Caco-2 (cell line): ENCODE data around the gene AGAP4. TPM values are rescaled to one million over a fixed set of nuclear protein-coding genes. Genes with fewer than 3 reads are reported as not detected.
"Not testable (repeated sequence)": the region's sequence is repeated elsewhere in the genome, so short reads cannot be mapped to it uniquely, and the experiment has no call there.

Experiments
- BruUV-seq: library from RNA; stranded (reverse); fragments of 400-500 nt; replicated peaks from 2 replicates; lab custom pipeline; 2021; lab: Mats Ljungman, UMichigan
- CTCF ChIA-PET: fragments of 300-600 bp; sonication (Branson Sonifier 250); formaldehyde crosslinking; loops from one replicate; lab custom pipeline; 2022; ENCODE audit warnings: antibody characterized with exemption; lab: Charles Lee
- POLR2A ChIA-PET: fragments of 300-600 bp; sonication (Branson Sonifier 250); formaldehyde crosslinking; loops from one replicate; lab custom pipeline; 2022; ENCODE audit warnings: antibody characterized with exemption; lab: Charles Lee
- DNase-seq, 2 experiments: peaks; one replicate each; pipeline versions ENCODE4 v3.0.0 to v3.0.0-alpha.2; 2020 to 2022
- H3K27me3 ChIP-seq: replicated peaks from 2 replicates; pipeline ENCODE4 v1.6.0; 2011; ENCODE audit warnings: low read length; ENCODE audit not compliant: control insufficient read depth, insufficient read depth
- H3K36me3 ChIP-seq: 2 replicates; pipeline ENCODE4 v1.5.1; 2011; ENCODE audit warnings: low read length; ENCODE audit not compliant: control insufficient read depth, insufficient read depth
- H3K4me1 ChIP-seq: fragments of 250-450 bp; sonication (Bioruptor Pico); 2 replicates; pipeline ENCODE4 v1.5.1; 2020; ENCODE audit warnings: mild to moderate bottlenecking
- H3K4me3 ChIP-seq: 2 replicates; pipeline ENCODE4 v1.5.1; 2011; ENCODE audit warnings: low read depth, mild to moderate bottlenecking, control low read depth, low read length
- H3K9me3 ChIP-seq: fragments of 250-450 bp; sonication (Bioruptor Pico); 2 replicates; pipeline ENCODE4 v1.5.1; 2020; ENCODE audit warnings: mild to moderate bottlenecking, moderate library complexity
- H3K27ac Mint-ChIP-seq: one replicate; pipeline ENCODE4 v1.8.0; 2022; ENCODE audit warnings: mixed read lengths; ENCODE audit not compliant: unreplicated experiment
- H3K27me3 Mint-ChIP-seq: one replicate; pipeline ENCODE4 v1.8.0; 2022; ENCODE audit warnings: mixed read lengths; ENCODE audit not compliant: insufficient read depth, unreplicated experiment
- H3K36me3 Mint-ChIP-seq: one replicate; pipeline ENCODE4 v1.8.0; 2022; ENCODE audit warnings: mild to moderate bottlenecking, mixed read lengths; ENCODE audit not compliant: insufficient read depth, unreplicated experiment
- H3K4me1 Mint-ChIP-seq: one replicate; pipeline ENCODE4 v1.8.0; 2022; ENCODE audit warnings: low read depth, mixed read lengths; ENCODE audit not compliant: unreplicated experiment
- H3K4me3 Mint-ChIP-seq: one replicate; pipeline ENCODE4 v1.8.0; 2022; ENCODE audit warnings: mild to moderate bottlenecking, moderate library complexity, mixed read lengths; ENCODE audit not compliant: unreplicated experiment
- H3K9me3 Mint-ChIP-seq: one replicate; pipeline ENCODE4 v1.8.0; 2022; ENCODE audit warnings: mixed read lengths; ENCODE audit not compliant: unreplicated experiment
- CTCF ChIP-seq, 2 experiments: fragments of 200-600 bp in 1 of 2; IDR thresholded peaks; 1 replicate in 1 of 2; 2 replicates in 1 of 2; pipeline versions ENCODE4 v1.5.1 to v1.8.0; 2011 to 2022; ENCODE audit warnings: antibody characterized with exemption in 1 of 2, control low read depth in 1 of 2, inconsistent platforms in 1 of 2, low read depth in 1 of 2, low read length in 1 of 2, mild to moderate bottlenecking in 1 of 2, moderate library complexity in 1 of 2; ENCODE audit not compliant: insufficient read depth in 1 of 2, severe bottlenecking in 1 of 2, unreplicated experiment in 1 of 2
- intact Hi-C: fragments of 100-400 bp; cut with micrococcal nuclease; formaldehyde crosslinking; loops from one replicate; pipeline ENCODE4 v1.10.0; 2022; ENCODE audit not compliant: unreplicated experiment
- total RNA-seq: library from RNA; stranded (reverse); gene quantifications from 2 replicates; pipeline ENCODE4 v1.2.3, GENCODE V29; 2022

The AGAP4 gene
- total RNA-seq, 1 experiment from 2014 or later: 45.2 TPM

GRCh38 chr10:45811075-45811474 lies 36.2 kb downstream of the AGAP4 start:
- peaks cover 3% of the 10 kb centered on the region for H3K27me3 Mint-ChIP-seq
- Histone ChIP-seq H3K9me3 (no peaks in the 10 kb centered on the region), H3K4me3 (no peak overlapping the region), H3K4me1 (no peaks in the 10 kb centered on the region), H3K36me3 (no peaks in the 10 kb centered on the region), H3K27me3 (no peaks in the 10 kb centered on the region)
- DNase-seq: no peak
- intact Hi-C loops: no loop called here
- H3K4me1 Mint-ChIP-seq: no peaks in the 10 kb centered on the region
- no peak overlapping the region for H3K27ac Mint-ChIP-seq
- H3K4me3 Mint-ChIP-seq: no peak overlapping the region
- no peaks in the 10 kb centered on the region for H3K36me3 Mint-ChIP-seq
- no TSS peak for BruUV-seq
- TF ChIP-seq CTCF (IDR thresholded peaks at IDR 0.05; ENCODE audit: insufficient read depth in 1 of 2, low read depth in 1 of 2, low read length in 1 of 2, severe bottlenecking in 1 of 2, unreplicated experiment in 1 of 2): no peak
- ChIA-PET CTCF (no interaction called here), POLR2A (no interaction called here)
- H3K9me3 Mint-ChIP-seq: no peaks in the 10 kb centered on the region

GRCh38 chr10:45809837-45810236 lies 37.5 kb downstream of the AGAP4 start:
- no peak for TF ChIP-seq CTCF (IDR thresholded peaks at IDR 0.05; ENCODE audit: insufficient read depth in 1 of 2, low read depth in 1 of 2, low read length in 1 of 2, severe bottlenecking in 1 of 2, unreplicated experiment in 1 of 2)
- POLR2A ChIA-PET: no interaction called here
- H3K4me1 ChIP-seq: no peaks in the 10 kb centered on the region
- Mint-ChIP-seq H3K36me3 (no peaks in the 10 kb centered on the region), H3K4me1 (no peaks in the 10 kb centered on the region), H3K27ac (no peak overlapping the region), H3K9me3 (no peaks in the 10 kb centered on the region), H3K27me3 (peaks cover 3% of the 10 kb centered on the region), H3K4me3 (no peak overlapping the region)
- H3K27me3 ChIP-seq: no peaks in the 10 kb centered on the region
- H3K36me3 ChIP-seq: no peaks in the 10 kb centered on the region
- BruUV-seq: no TSS peak
- CTCF ChIA-PET: no interaction called here
- peak in 1 of 2 experiments; percentile 20 for DNase-seq
- intact Hi-C loops: no loop called here
- no peak overlapping the region for H3K4me3 ChIP-seq
- no peaks in the 10 kb centered on the region for H3K9me3 ChIP-seq

- DNase-seq, POLR2A ChIA-PET, H3K27me3 ChIP-seq, H3K36me3 Mint-ChIP-seq, H3K27me3 Mint-ChIP-seq, intact Hi-C loops, H3K4me1 Mint-ChIP-seq, H3K9me3 Mint-ChIP-seq, H3K9me3 ChIP-seq, H3K27ac Mint-ChIP-seq, H3K4me3 Mint-ChIP-seq, CTCF ChIA-PET, H3K4me1 ChIP-seq, H3K4me3 ChIP-seq, H3K36me3 ChIP-seq, BruUV-seq: not testable (repeated sequence)
These were observed 42.3 kb downstream of the AGAP4 start for GRCh38 chr10:45804996-45805395.

GRCh38 chr10:45803060-45804010 lies 44.0 kb downstream of the AGAP4 start:
- BruUV-seq, H3K4me3 Mint-ChIP-seq, H3K36me3 ChIP-seq, H3K27me3 Mint-ChIP-seq, intact Hi-C loops, H3K4me1 Mint-ChIP-seq, H3K27me3 ChIP-seq, CTCF ChIA-PET, H3K27ac Mint-ChIP-seq, POLR2A ChIA-PET, H3K9me3 ChIP-seq, H3K9me3 Mint-ChIP-seq, H3K4me1 ChIP-seq, H3K4me3 ChIP-seq, H3K36me3 Mint-ChIP-seq, DNase-seq: not testable (repeated sequence)

- POLR2A ChIA-PET, H3K4me3 ChIP-seq, H3K9me3 ChIP-seq, CTCF ChIA-PET, H3K4me1 Mint-ChIP-seq, H3K9me3 Mint-ChIP-seq, BruUV-seq, intact Hi-C loops, H3K27me3 Mint-ChIP-seq, H3K36me3 Mint-ChIP-seq, H3K27me3 ChIP-seq, H3K36me3 ChIP-seq, H3K4me1 ChIP-seq, H3K27ac Mint-ChIP-seq, H3K4me3 Mint-ChIP-seq, DNase-seq: not testable (repeated sequence)
These were observed 52.5 kb downstream of the AGAP4 start for GRCh38 chr10:45794761-45795160.
